Activated CD4-positive, alpha-beta T cell treated with anti-CD3 and anti-CD28 coated beads, Interleukin-10, Interleukin-2, amounts not matched to agents 100 ng/mL and 50 ng/mL, durations not matched to agents 16 hours and 8 hours (primary cell): ENCODE results near the gene TMEM234.

ENCODE experiments used
- DNase-seq: peaks from one replicate; pipeline ENCODE4 v3.0.0-alpha.2; 2020

The TMEM234 gene

GRCh38 chr1:32199043-32199716, 23.0 kb downstream of the TMEM234 start:
- DNase-seq = no peak

GRCh38 chr1:32198237-32199042, 23.7 kb downstream of the TMEM234 start:
- no peak for DNase-seq

- no peak for DNase-seq
Measured at GRCh38 chr1:32197837-32198236, 24.3 kb downstream of the TMEM234 start.

GRCh38 chr1:32197074-32197473, 25.1 kb downstream of the TMEM234 start:
- no peak for DNase-seq

- peak; percentile 62 for DNase-seq
Measured at GRCh38 chr1:32195972-32196823, 26.0 kb downstream of the TMEM234 start.

- no peak for DNase-seq
Measured at GRCh38 chr1:32195531-32195930, 26.6 kb downstream of the TMEM234 start.

GRCh38 chr1:32194984-32195383, 27.2 kb downstream of the TMEM234 start:
- no peak for DNase-seq

- DNase-seq = no peak
Measured at GRCh38 chr1:32192220-32192948, 29.8 kb downstream of the TMEM234 start.

- no peak for DNase-seq
Measured at GRCh38 chr1:32187850-32188249, 34.3 kb downstream of the TMEM234 start.

- no peak for DNase-seq
Measured at GRCh38 chr1:32186491-32186890, 35.7 kb downstream of the TMEM234 start.

- peak; percentile 34 for DNase-seq
Measured at GRCh38 chr1:32186077-32186476, 36.1 kb downstream of the TMEM234 start.

- DNase-seq = no peak
Measured at GRCh38 chr1:32184650-32185049, 37.5 kb downstream of the TMEM234 start.

GRCh38 chr1:32182060-32182459, 40.1 kb downstream of the TMEM234 start:
- DNase-seq = no peak

GRCh38 chr1:32181563-32181962, 40.6 kb downstream of the TMEM234 start:
- no peak for DNase-seq

- DNase-seq = no peak
Measured at GRCh38 chr1:32181065-32181464, 41.1 kb downstream of the TMEM234 start.

GRCh38 chr1:32180186-32181060, 41.7 kb downstream of the TMEM234 start:
- peak; percentile 76 for DNase-seq

- peak; percentile 96 for DNase-seq
Measured at GRCh38 chr1:32179443-32180185, 42.5 kb downstream of the TMEM234 start, which contains the start of gene TXLNA. TXLNA (plus strand) TSS chr1:32179675; CDS start chr1:32180346, 671 bp downstream.

- DNase-seq = no peak
Measured at GRCh38 chr1:32179193-32179442, 43.0 kb downstream of the TMEM234 start.

GRCh38 chr1:32178380-32179192, 43.6 kb downstream of the TMEM234 start:
- DNase-seq = no peak

GRCh38 chr1:32172621-32173245, 49.4 kb downstream of the TMEM234 start:
- no peak for DNase-seq
